CD4-positive, alpha-beta T cell (primary cell): Measurements from ENCODE around the gene COL25A1. TPM values are rescaled to one million over a fixed set of nuclear protein-coding genes. Genes with fewer than 3 reads are reported as not detected.

ENCODE experiments used
- ATAC-seq: fragments of 200-7000 bp; cut with Tn5 transposase; one replicate; pipeline ENCODE4 v1.10.0; 2022; ENCODE audit warnings: mild to moderate bottlenecking; ENCODE audit not compliant: poor library complexity
- CTCF ChIA-PET: fragments of 350-600 bp; sonication (Branson Sonifier 250); formaldehyde crosslinking; loops from one replicate; lab custom pipeline; 2021; ENCODE audit warnings: antibody characterized with exemption, inconsistent platforms; lab: Charles Lee
- POLR2A ChIA-PET: fragments of 350-600 bp; sonication (Branson Sonifier 250); formaldehyde crosslinking; loops from one replicate; lab custom pipeline; 2021; ENCODE audit warnings: antibody characterized with exemption, inconsistent platforms; lab: Charles Lee
- DNase-seq, 14 experiments: peaks; one replicate each; pipeline ENCODE4 v3.0.0-alpha.2; 2013 to 2020; ENCODE audit warnings: mixed read lengths in 2 of 14
- H3K27ac ChIP-seq, 2 donors: one replicate each; pipeline versions ENCODE4 v1.5.1 to v1.7.0; 2013; ENCODE audit warnings: low read length in 2 of 2, low read depth in 1 of 2, mild to moderate bottlenecking in 1 of 2
- H3K27me3 ChIP-seq, 2 experiments: 1 replicate in 1 of 2; 2 replicates in 1 of 2; pipeline versions ENCODE4 v1.6.1 to v1.7.0; 2013; ENCODE audit warnings: low read length in 2 of 2, control low read depth in 1 of 2, mild to moderate bottlenecking in 1 of 2, moderate library complexity in 1 of 2; ENCODE audit not compliant: insufficient read depth in 2 of 2, control insufficient read depth in 1 of 2
- H3K36me3 ChIP-seq: one replicate; pipeline ENCODE4 v1.6.1; 2013; ENCODE audit warnings: low read length, control low read depth; ENCODE audit not compliant: insufficient read depth
- H3K4me1 ChIP-seq: one replicate; pipeline ENCODE4 v1.6.1; 2013; ENCODE audit warnings: low read length, control low read depth; ENCODE audit not compliant: insufficient read depth
- H3K4me3 ChIP-seq: one replicate; pipeline ENCODE4 v1.5.1; 2013; ENCODE audit warnings: mild to moderate bottlenecking, low read length, moderate library complexity
- H3K9me3 ChIP-seq, 2 experiments: 1 replicate in 1 of 2; 2 replicates in 1 of 2; pipeline versions ENCODE4 v1.6.1 to v1.7.0; 2013; ENCODE audit warnings: low read length in 2 of 2, mild to moderate bottlenecking in 2 of 2, control low read depth in 1 of 2, moderate library complexity in 1 of 2; ENCODE audit not compliant: control insufficient read depth in 1 of 2, insufficient read depth in 1 of 2
- H3K27ac Mint-ChIP-seq: one replicate; pipeline ENCODE4 v1.8.0; 2020; ENCODE audit warnings: mixed read lengths
- H3K27me3 Mint-ChIP-seq: one replicate; pipeline ENCODE4 v1.8.0; 2021; ENCODE audit warnings: mixed read lengths
- H3K36me3 Mint-ChIP-seq: one replicate; pipeline ENCODE4 v1.8.0; 2021; ENCODE audit warnings: low read depth, mixed read lengths
- H3K4me1 Mint-ChIP-seq: one replicate; pipeline ENCODE4 v1.8.0; 2021; ENCODE audit warnings: low read depth, mixed read lengths
- H3K4me3 Mint-ChIP-seq: one replicate; pipeline ENCODE4 v1.8.0; 2020; ENCODE audit warnings: mild to moderate bottlenecking, mixed read lengths
- H3K9me3 Mint-ChIP-seq: one replicate; pipeline ENCODE4 v1.8.0; 2020; ENCODE audit warnings: mixed read lengths
- CTCF ChIP-seq: fragments of 200-600 bp; IDR thresholded peaks from one replicate; pipeline ENCODE4 v1.8.0; 2022; ENCODE audit warnings: antibody characterized with exemption, mild to moderate bottlenecking
- intact Hi-C, 2 experiments: fragments of 100-400 bp; cut with DNase I in 1 of 2; cut with micrococcal nuclease in 1 of 2; formaldehyde crosslinking; loops; one replicate each; pipeline versions ENCODE4 v1.15.1 to v1.9.0; 2023 to 2025; cut with DNase I, micrococcal nuclease
- total RNA-seq, 174 experiments: library from RNA in 2 of 174; stranded (reverse) in 2 of 174; gene quantifications; one replicate each; pipeline ENCODE4 v1.2.3 and lab custom pipeline; 2021 to 2026

The COL25A1 gene
- total RNA-seq, 2 experiments from 2014 or later, result 0.42 TPM; not detected in 1

GRCh38 chr4:108833046-108833445 lies 469.4 kb downstream of the COL25A1 start:
- H3K9me3 ChIP-seq, result no peaks in the 10 kb centered on the region
- DNase-seq, result no peak
- no peak for TF ChIP-seq CTCF
- CTCF ChIA-PET, result no interaction called here
- intact Hi-C loops, result no loop called here
- H3K4me3 ChIP-seq, result no peak overlapping the region
- Mint-ChIP-seq H3K36me3 (no peaks in the 10 kb centered on the region), H3K4me1 (no peaks in the 10 kb centered on the region), H3K27me3 (peaks cover 10% of the 10 kb centered on the region), H3K27ac (no peak overlapping the region), H3K4me3 (no peak overlapping the region), H3K9me3 (no peaks in the 10 kb centered on the region)
- no peak overlapping the region for H3K27ac ChIP-seq
- no peaks in the 10 kb centered on the region for H3K4me1 ChIP-seq
- POLR2A ChIA-PET, result no interaction called here
- H3K27me3 ChIP-seq, result no peaks in the 10 kb centered on the region
- ATAC-seq, result no peak
- no peaks in the 10 kb centered on the region for H3K36me3 ChIP-seq

- no peak for DNase-seq
- Mint-ChIP-seq H3K9me3 (no peaks in the 10 kb centered on the region), H3K36me3 (no peaks in the 10 kb centered on the region), H3K4me1 (no peaks in the 10 kb centered on the region), H3K4me3 (no peak overlapping the region), H3K27ac (no peak overlapping the region), H3K27me3 (peaks cover 10% of the 10 kb centered on the region)
- CTCF ChIA-PET, result no interaction called here
- H3K27ac ChIP-seq, result no peak overlapping the region
- H3K4me3 ChIP-seq, result no peak overlapping the region
- H3K4me1 ChIP-seq, result no peaks in the 10 kb centered on the region
- no peaks in the 10 kb centered on the region for H3K9me3 ChIP-seq
- TF ChIP-seq CTCF, result no peak
- no peaks in the 10 kb centered on the region for H3K27me3 ChIP-seq
- POLR2A ChIA-PET, result no interaction called here
- no peaks in the 10 kb centered on the region for H3K36me3 ChIP-seq
- intact Hi-C loops, result no loop called here
- ATAC-seq, result no peak
These were observed 470.6 kb downstream of the COL25A1 start for GRCh38 chr4:108831886-108832285.

GRCh38 chr4:108831291-108831690 lies 471.2 kb downstream of the COL25A1 start:
- Mint-ChIP-seq H3K27me3 (peaks cover 10% of the 10 kb centered on the region), H3K9me3 (no peaks in the 10 kb centered on the region), H3K27ac (no peak overlapping the region), H3K4me3 (no peak overlapping the region), H3K36me3 (no peaks in the 10 kb centered on the region), H3K4me1 (no peaks in the 10 kb centered on the region)
- Histone ChIP-seq H3K36me3 (no peaks in the 10 kb centered on the region), H3K4me1 (no peaks in the 10 kb centered on the region), H3K4me3 (no peak overlapping the region), H3K27me3 (no peaks in the 10 kb centered on the region), H3K9me3 (no peaks in the 10 kb centered on the region), H3K27ac (no peak overlapping the region)
- ATAC-seq, result no peak
- no peak for DNase-seq
- intact Hi-C loops, result no loop called here
- no peak for TF ChIP-seq CTCF
- CTCF ChIA-PET, result no interaction called here
- POLR2A ChIA-PET, result no interaction called here
